GM12873 (cell line): ENCODE measurements around the gene HNRNPUL2.

Source experiments
- CTCF ChIP-seq: IDR thresholded peaks from 2 replicates; pipeline ENCODE4 v1.5.1; 2012; ENCODE audit warnings: low read depth, mild to moderate bottlenecking, moderate library complexity, low read length, control low read depth; ENCODE audit not compliant: insufficient read depth; ENCODE audit errors: missing control alignments

Gene HNRNPUL2

DNA sequence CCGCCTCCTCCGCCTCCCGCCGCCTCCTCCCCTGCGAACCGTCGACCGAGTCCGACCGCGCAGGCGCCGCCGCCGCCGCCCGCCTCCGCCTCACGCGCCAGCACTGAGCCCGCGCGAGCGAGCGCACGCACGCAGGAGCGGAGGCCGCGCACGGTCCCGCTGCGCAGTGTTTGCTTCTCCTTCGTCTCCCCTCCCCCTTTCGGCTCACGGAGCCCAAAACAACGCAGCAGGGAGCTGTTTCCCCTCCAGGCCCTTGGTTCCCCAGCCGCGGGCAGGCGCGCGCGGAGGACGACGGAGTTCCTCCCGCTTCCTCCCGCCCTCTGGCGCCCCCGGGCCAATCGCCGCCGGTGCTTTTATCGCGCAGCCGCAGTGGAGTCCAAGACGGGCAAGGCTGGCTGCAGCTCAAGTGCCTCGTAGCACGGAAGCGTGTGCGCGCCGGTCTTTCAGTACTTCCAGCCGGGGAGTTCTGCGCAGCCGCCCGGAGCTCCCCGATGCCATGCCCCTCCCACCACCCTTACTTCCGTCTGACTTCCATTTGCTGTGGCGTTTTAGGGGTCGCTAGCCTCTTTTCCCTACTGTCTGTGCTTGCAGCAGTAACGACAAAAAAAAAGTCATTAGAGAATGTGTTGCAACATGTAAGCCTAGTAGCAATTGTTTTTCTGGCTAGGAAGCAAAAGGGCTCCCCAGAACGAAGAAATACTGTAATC, at the start of gene HNRNPUL2:
Gene HNRNPUL2 (minus strand): TSS at position 293 of the 707 bp plus-strand sequence. CDS start 301 bp downstream, outside the sequence.
- TF ChIP-seq CTCF = peak; percentile 9

- TF ChIP-seq CTCF = no peak
These were observed 48.4 kb upstream of the HNRNPUL2 start for GRCh38 chr11:62775646-62776045.

GRCh38 chr11:62774407-62774806, 47.1 kb upstream of the HNRNPUL2 start:
- no peak for TF ChIP-seq CTCF

GRCh38 chr11:62771144-62772021, 44.1 kb upstream of the HNRNPUL2 start, which contains the start of gene TAF6L:
TSS of gene TAF6L (plus strand) at chr11:62771396. CDS start at chr11:62775784, 4,388 bp downstream.
- TF ChIP-seq CTCF = no peak

DNA sequence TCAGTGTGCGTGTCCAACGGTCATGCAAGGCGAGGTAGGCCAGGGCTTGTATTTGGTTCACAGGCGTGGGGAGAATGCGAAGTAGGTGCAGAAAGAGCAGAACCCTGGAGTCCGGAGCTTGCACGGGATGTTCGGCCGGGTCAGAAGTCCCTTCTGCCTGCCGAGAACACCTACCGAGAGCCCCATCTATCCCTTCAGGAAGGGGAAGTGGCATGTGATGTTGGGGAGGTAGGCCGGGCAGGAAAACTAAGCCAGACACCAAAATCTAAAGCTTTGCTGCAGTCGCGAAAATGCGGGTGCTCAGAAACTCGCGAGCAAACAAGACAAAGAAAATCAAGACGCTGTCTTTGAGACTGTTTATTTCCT, 43.5 kb upstream of the HNRNPUL2 start:
- TF ChIP-seq CTCF = no peak

GRCh38 chr11:62757846-62758788, 30.9 kb upstream of the HNRNPUL2 start:
- TF ChIP-seq CTCF = no peak

DNA sequence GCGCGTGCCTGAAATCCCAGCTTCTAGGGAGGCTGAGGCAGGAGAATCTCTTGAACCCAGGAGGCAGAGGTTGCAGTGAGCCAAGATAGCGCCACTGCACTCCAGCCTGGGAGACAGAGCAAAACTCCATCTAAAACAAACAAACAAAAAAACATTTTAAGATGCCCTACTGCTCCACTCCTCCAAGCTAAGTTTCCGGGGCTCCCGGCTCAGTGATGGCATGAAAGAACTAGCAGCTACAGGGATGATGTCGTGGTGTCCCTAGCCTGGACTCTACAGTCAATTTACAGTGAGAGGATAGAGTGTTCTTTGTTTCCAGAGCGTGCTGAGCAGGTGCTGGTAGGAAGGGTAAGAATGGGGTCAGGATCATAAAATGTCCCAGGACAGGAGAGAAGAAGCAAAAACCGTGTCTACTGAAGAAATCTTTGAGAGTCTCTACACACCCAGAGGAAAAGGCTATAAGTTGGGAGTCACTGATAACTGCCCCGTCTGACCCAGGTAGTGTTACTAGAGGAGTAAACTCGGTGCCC, 27.9 kb upstream of the HNRNPUL2 start:
- no peak for TF ChIP-seq CTCF
